GM13977 (cell line): ENCODE data around the gene CFAP54.
"Not testable (repeated sequence)": the region's sequence is repeated elsewhere in the genome, so short reads cannot be mapped to it uniquely, and the experiment has no call there.

Source experiments
- DNase-seq: peaks from one replicate; pipeline ENCODE4 v3.0.0; 2012; ENCODE audit warnings: low spot score
- in situ Hi-C: fragments of 300-500 bp; cut with MboI; formaldehyde crosslinking; loops from one replicate; pipeline ENCODE4 v1.12.0; 2022; ENCODE audit warnings: low sequenced_read_pairs, low pct_unique_long_range_greater_than_20kb, mixed read lengths, inconsistent platforms; ENCODE audit not compliant: unreplicated experiment
- TF ChIP-seq, protein P1 (sequence below): IDR thresholded peaks from 2 replicates; pipeline ENCODE4 v1.5.1; 2012; ENCODE audit warnings: mild to moderate bottlenecking, control low read depth; ENCODE audit not compliant: insufficient read depth; ENCODE audit errors: extremely low read depth, missing control alignments

CFAP54 gene

DNA sequence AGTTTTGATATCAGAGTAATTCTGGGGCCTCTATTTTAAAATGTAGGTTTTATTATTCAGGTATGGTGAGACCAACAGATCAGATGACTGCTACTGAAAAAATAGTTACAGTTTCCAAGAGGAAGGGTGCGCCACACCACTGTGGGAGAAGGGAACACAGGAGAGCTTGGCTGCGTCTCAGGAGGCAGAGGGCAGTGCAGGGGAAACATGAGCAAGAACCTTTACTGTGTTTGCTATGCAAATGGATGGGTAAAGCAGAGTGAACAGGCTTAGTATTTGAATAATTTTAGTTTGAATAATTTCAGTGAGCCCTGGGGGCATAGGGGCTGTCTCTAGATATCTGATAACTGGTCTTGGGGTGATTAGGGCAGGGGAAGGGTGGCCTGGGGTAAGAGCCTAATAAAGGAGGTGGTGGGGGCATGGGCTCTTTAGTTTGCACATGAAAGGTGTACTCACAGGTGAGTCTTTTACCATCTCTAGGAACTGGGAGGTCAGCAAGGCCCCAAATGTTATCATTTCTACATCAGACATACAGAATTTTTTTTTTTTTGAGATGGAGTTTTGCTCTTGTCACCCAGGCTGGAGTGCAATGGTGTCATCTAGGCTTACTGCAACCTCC lies 220.9 kb downstream of the CFAP54 start:
- in situ Hi-C loops: no loop called here
- no peak for DNase-seq
- TF ChIP-seq, protein P1, sequence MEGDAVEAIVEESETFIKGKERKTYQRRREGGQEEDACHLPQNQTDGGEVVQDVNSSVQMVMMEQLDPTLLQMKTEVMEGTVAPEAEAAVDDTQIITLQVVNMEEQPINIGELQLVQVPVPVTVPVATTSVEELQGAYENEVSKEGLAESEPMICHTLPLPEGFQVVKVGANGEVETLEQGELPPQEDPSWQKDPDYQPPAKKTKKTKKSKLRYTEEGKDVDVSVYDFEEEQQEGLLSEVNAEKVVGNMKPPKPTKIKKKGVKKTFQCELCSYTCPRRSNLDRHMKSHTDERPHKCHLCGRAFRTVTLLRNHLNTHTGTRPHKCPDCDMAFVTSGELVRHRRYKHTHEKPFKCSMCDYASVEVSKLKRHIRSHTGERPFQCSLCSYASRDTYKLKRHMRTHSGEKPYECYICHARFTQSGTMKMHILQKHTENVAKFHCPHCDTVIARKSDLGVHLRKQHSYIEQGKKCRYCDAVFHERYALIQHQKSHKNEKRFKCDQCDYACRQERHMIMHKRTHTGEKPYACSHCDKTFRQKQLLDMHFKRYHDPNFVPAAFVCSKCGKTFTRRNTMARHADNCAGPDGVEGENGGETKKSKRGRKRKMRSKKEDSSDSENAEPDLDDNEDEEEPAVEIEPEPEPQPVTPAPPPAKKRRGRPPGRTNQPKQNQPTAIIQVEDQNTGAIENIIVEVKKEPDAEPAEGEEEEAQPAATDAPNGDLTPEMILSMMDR: no peak

GRCh38 chr12:96711364-96711763 lies 222.0 kb downstream of the CFAP54 start:
- in situ Hi-C loops: no loop called here
- TF ChIP-seq, protein P1: no peak
- DNase-seq: no peak

DNA sequence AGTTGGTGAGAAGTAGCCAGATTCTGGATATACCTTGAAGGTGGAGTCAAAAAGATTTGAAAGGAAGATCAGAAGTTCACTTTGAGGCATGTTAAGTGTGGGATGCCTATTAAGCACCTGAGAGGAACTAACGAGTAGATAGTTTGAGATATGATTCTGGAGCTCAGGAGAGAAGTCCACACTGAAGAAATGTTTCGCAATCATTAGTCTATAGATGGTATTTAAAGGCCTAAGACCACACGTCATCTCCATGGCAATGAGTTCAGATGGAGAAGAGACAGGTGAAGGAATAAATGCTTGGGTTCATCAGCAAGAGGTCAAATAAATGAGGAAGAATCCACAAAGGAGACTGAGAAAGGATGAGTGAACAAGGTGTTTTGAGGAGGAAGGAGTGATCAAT lies 224.8 kb downstream of the CFAP54 start:
- no peak for DNase-seq
- in situ Hi-C loops: no loop called here
- TF ChIP-seq, protein P1: no peak

DNA sequence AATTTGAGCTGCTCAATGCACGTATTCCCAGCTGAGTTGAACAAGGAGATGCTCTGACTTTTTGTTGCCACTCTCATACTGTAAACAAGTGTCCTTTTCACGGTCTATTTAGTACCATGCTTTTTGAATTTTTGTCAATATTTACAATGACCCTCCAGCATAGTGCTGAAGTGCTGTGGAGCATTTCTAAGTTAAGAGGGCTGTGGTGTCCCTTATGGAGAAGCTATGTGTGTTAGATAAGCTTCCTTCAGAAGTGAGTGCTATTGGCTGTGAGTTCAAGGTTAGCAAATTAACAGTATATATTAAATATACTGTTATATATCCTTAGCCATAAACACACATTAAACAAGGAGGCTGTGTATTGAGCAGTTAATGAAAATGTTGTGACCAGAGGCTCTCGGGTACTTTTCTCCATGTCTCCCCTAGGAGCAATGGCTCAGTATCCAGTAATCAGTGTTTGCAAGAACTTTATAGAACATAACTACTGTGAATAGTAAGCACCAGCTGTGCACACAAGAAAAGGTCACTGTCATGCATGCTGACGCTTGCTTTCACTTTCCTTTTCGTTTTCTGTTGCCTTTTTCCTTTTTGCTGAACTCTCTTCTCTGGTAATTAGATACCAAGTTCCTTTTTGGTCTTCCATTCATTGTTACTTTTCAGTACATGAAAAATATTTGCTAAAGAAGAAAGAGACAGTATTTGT lies 230.4 kb downstream of the CFAP54 start:
- TF ChIP-seq, protein P1: no peak
- in situ Hi-C loops: no loop called here
- DNase-seq: peak; percentile 67

DNA sequence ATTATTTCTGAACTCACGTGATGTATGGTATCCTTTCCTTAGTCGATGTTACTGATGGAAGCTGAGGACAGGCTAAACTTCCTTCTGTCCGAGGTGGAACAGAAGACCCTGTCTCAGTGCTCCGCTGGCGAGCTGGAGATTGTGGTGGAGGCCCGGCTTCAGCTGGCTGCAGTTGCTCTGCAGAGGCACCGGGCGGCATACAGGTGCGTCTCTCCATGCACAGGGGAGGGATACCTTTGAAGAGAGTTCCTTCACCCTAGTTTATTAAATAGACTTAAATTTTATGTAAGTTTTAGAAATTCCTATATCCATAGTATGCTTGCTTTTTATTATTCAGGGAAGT lies 231.0 kb downstream of the CFAP54 start:
- peak; percentile 33 for DNase-seq
- in situ Hi-C loops: no loop called here
- TF ChIP-seq, protein P1: peak; percentile 16

- in situ Hi-C loops, DNase-seq: not testable (repeated sequence)
These were observed 240.1 kb downstream of the CFAP54 start for GRCh38 chr12:96729466-96729865.

GRCh38 chr12:96729886-96730285 lies 240.5 kb downstream of the CFAP54 start:
- TF ChIP-seq, protein P1: no peak
- in situ Hi-C loops: no loop called here
- DNase-seq: no peak
